Liver (tissue), 3 donors: ENCODE measurements around the gene CDH13.

Experiments used
- ATF3 ChIP-seq: IDR thresholded peaks from 2 replicates; pipeline ENCODE4 v1.6.1; 2016; ENCODE audit warnings: antibody characterized with exemption
- CTCF ChIP-seq: fragments of 150-350 bp; IDR thresholded peaks from 2 replicates; pipeline ENCODE4 v1.5.1; 2017; ENCODE audit warnings: improper control_type of control experiment, low read depth, low read length; ENCODE audit not compliant: missing input control
- FOXA1 ChIP-seq: IDR thresholded peaks from 2 replicates; pipeline ENCODE4 v1.6.1; 2016; ENCODE audit warnings: antibody characterized with exemption
- HNF4A ChIP-seq, 2 donors: conservative IDR thresholded peaks; 2 replicates each; pipeline ENCODE4 v1.6.1; 2016; ENCODE audit warnings: antibody characterized with exemption in 2 of 2, mild to moderate bottlenecking in 2 of 2
- TF ChIP-seq, protein P1 (sequence below): IDR thresholded peaks from 2 replicates; pipeline ENCODE4 v1.6.1; 2016; ENCODE audit warnings: antibody characterized with exemption, mild to moderate bottlenecking
- donor health status: healthy.
- donor health status: healthy.

DNA sequence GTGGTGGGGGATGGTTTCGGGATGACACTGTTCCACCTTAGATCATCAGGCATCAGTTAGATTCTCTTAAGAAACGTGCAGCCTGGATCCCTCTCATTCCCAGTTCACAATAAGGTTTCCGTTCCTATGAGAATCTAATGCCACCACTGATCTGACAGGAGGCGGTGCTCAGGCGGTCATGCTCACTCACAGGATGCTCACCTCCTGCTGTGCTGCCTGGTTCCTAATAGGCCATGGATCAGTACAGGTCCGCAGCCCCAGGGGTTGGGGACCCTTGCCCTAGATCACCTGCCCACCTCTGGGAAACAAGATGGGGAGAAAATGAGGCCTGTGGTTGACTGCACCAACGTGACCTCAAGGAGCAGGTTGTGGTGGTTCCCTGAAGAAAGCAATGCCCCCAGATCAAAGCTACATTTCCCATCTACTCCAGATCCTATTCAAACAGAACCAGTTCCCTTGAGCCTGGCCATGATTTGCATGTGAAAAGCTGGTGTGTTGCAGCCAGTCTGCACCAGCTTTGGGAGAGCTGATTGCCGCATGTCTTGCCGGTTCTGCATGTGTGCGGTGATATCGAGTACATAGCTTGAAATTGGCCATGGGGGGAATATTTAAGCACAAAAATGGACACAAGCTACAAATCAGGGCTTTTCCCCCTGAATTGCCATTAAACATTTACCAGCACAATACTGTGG is 997.8 kb downstream of the CDH13 start:
- TF ChIP-seq, protein P1, sequence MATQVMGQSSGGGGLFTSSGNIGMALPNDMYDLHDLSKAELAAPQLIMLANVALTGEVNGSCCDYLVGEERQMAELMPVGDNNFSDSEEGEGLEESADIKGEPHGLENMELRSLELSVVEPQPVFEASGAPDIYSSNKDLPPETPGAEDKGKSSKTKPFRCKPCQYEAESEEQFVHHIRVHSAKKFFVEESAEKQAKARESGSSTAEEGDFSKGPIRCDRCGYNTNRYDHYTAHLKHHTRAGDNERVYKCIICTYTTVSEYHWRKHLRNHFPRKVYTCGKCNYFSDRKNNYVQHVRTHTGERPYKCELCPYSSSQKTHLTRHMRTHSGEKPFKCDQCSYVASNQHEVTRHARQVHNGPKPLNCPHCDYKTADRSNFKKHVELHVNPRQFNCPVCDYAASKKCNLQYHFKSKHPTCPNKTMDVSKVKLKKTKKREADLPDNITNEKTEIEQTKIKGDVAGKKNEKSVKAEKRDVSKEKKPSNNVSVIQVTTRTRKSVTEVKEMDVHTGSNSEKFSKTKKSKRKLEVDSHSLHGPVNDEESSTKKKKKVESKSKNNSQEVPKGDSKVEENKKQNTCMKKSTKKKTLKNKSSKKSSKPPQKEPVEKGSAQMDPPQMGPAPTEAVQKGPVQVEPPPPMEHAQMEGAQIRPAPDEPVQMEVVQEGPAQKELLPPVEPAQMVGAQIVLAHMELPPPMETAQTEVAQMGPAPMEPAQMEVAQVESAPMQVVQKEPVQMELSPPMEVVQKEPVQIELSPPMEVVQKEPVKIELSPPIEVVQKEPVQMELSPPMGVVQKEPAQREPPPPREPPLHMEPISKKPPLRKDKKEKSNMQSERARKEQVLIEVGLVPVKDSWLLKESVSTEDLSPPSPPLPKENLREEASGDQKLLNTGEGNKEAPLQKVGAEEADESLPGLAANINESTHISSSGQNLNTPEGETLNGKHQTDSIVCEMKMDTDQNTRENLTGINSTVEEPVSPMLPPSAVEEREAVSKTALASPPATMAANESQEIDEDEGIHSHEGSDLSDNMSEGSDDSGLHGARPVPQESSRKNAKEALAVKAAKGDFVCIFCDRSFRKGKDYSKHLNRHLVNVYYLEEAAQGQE = no peak
- TF ChIP-seq ATF3 (no peak), CTCF (no peak), FOXA1 (no peak), HNF4A (conservative IDR thresholded peaks at IDR 0.05) (no peak)
